ENCODE data around the gene SPHKAP. TPM values are rescaled to one million over a fixed set of nuclear protein-coding genes. Genes with fewer than 3 reads are reported as not detected.

The SPHKAP gene
- total RNA-seq, 1 donor from 2014 or later, result not detected

DNA sequence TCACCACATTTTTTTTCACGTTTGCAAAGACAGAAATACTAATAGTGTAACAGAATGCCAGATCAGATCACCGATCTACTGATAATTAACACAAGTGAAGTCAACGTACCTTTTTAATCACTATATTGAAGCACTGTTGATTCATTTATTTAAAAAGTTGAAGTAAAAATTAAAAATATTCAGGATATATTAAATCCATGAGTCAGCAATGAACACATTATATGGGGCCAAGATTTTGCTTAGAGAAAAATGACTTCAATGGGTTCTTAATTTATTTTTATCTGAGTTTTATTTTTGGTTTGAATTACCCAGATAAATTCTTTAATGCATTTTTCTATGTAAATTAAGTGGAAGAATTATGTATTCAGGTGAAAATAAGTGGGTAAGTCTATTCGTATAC lies 14.2 kb downstream of the SPHKAP start:
- DNase-seq (ENCODE audit: low read depth) (no peak), FAIRE-seq (no peak)
- Histone ChIP-seq H3K4me3 (ENCODE audit: low read depth, low read length) (no peak overlapping the region), H3K27me3 (ENCODE audit: control insufficient read depth, insufficient read depth, low read length) (no peaks in the 10 kb centered on the region), H3K36me3 (ENCODE audit: control insufficient read depth, insufficient read depth, low read length) (no peaks in the 10 kb centered on the region)
- TF ChIP-seq, protein P1, sequence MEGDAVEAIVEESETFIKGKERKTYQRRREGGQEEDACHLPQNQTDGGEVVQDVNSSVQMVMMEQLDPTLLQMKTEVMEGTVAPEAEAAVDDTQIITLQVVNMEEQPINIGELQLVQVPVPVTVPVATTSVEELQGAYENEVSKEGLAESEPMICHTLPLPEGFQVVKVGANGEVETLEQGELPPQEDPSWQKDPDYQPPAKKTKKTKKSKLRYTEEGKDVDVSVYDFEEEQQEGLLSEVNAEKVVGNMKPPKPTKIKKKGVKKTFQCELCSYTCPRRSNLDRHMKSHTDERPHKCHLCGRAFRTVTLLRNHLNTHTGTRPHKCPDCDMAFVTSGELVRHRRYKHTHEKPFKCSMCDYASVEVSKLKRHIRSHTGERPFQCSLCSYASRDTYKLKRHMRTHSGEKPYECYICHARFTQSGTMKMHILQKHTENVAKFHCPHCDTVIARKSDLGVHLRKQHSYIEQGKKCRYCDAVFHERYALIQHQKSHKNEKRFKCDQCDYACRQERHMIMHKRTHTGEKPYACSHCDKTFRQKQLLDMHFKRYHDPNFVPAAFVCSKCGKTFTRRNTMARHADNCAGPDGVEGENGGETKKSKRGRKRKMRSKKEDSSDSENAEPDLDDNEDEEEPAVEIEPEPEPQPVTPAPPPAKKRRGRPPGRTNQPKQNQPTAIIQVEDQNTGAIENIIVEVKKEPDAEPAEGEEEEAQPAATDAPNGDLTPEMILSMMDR (IDR thresholded peaks at IDR 0.05; ENCODE audit: insufficient read depth, low read length, severe bottlenecking), result no peak

DNA sequence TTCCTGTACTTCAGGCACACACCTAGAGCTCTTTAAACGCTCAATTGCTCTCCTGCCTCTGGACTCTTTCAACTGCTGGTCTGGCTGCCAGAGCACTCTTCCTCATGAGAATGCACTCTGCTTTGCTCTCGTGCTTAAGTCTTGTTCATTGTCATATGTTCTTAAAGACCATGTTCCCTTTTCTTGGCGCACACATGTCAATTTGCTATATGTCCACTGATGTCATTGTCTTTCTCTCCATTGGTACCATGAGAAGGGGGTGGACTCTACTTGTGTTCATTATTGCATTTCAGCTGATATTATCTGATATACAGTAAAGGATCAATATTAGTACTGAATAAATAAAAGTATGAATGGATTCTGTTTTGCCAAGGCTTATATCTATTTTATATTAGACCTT lies 16.8 kb downstream of the SPHKAP start:
- TF ChIP-seq, protein P1 (IDR thresholded peaks at IDR 0.05; ENCODE audit: insufficient read depth, low read length, severe bottlenecking), result no peak
- no peaks in the 10 kb centered on the region for H3K36me3 ChIP-seq (ENCODE audit: control insufficient read depth, insufficient read depth, low read length)
- no peak overlapping the region for H3K4me3 ChIP-seq (ENCODE audit: low read depth, low read length)
- FAIRE-seq, result peak; percentile 23
- no peaks in the 10 kb centered on the region for H3K27me3 ChIP-seq (ENCODE audit: control insufficient read depth, insufficient read depth, low read length)
- no peak for DNase-seq (ENCODE audit: low read depth)

DNA sequence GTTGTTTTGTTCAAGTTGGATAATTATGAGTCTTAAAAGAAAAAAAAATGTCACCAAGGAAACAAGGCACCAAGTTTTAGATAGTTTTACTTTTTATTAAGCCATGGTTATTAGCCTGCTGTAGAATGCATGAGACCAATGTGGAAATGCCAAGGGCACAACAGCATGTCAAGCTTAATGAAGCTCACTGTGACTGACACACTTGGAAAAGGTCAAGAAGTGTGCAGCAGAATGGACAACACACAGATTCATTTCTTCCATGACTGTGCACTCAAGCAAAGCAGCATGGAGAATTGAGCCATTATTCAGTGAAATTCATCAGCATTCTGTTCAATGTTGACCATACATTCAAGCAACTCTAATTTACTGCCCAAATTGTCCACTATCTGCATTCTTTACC lies 23.6 kb downstream of the SPHKAP start:
- H3K36me3 ChIP-seq (ENCODE audit: control insufficient read depth, insufficient read depth, low read length), result no peaks in the 10 kb centered on the region
- H3K27me3 ChIP-seq (ENCODE audit: control insufficient read depth, insufficient read depth, low read length), result no peaks in the 10 kb centered on the region
- DNase-seq (ENCODE audit: low read depth) (no peak), FAIRE-seq (peak; percentile 64)
- H3K4me3 ChIP-seq (ENCODE audit: low read depth, low read length), result no peak overlapping the region
- TF ChIP-seq, protein P1 (IDR thresholded peaks at IDR 0.05; ENCODE audit: insufficient read depth, low read length, severe bottlenecking), result no peak

DNA sequence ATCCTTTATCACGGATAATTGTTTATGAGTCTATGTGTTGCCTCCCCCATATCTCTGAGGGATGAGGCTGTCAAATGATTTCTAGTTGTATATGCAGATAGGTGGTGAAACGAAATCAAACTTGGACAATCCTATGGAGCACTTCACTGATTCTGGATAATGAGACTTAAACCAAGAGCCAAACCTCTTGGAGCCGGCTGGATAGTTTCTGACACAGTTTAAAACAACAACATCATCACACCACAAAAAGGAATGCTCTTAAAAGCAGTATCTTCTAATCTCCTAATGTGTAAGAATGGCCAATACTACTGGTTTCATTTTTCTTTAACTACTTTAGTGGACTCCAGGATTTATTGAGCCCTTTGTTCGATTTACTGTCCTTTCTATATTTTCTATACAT lies 36.5 kb downstream of the SPHKAP start:
- no peaks in the 10 kb centered on the region for H3K27me3 ChIP-seq (ENCODE audit: control insufficient read depth, insufficient read depth, low read length)
- FAIRE-seq (no peak), DNase-seq (ENCODE audit: low read depth) (no peak)
- TF ChIP-seq, protein P1 (IDR thresholded peaks at IDR 0.05; ENCODE audit: insufficient read depth, low read length, severe bottlenecking), result no peak
- no peaks in the 10 kb centered on the region for H3K36me3 ChIP-seq (ENCODE audit: control insufficient read depth, insufficient read depth, low read length)
- no peak overlapping the region for H3K4me3 ChIP-seq (ENCODE audit: low read depth, low read length)

DNA sequence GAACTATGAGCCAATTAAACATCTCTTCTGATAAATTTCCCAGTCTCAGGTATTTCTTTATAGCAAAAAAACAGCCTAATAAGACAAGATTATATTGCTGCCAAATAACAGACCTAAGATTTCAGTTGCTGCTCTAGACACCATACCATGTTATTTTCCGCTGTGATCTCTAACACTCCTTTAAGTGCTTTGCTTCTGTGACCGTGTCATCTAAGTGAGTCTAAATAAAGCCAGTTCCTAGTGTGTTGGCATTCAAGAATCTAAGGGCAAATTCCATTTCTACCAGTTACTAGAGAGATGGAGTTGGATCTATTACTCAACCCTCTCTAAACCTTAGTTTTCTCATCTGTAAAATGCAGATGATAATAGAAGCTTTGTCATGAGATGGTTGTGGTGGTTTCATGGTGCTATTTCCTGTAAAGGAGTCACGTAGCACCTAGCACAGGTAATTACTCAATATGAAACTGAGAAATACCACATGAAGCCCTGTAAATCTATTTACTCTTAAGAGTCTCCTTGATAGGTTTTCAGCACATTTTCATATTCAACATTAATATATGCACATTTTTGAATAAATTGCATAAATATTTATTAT lies 40.5 kb downstream of the SPHKAP start:
- H3K27me3 ChIP-seq (ENCODE audit: control insufficient read depth, insufficient read depth, low read length), result no peaks in the 10 kb centered on the region
- peak; percentile 4 for DNase-seq (ENCODE audit: low read depth)
- TF ChIP-seq, protein P1 (IDR thresholded peaks at IDR 0.05; ENCODE audit: insufficient read depth, low read length, severe bottlenecking), result no peak

DNA sequence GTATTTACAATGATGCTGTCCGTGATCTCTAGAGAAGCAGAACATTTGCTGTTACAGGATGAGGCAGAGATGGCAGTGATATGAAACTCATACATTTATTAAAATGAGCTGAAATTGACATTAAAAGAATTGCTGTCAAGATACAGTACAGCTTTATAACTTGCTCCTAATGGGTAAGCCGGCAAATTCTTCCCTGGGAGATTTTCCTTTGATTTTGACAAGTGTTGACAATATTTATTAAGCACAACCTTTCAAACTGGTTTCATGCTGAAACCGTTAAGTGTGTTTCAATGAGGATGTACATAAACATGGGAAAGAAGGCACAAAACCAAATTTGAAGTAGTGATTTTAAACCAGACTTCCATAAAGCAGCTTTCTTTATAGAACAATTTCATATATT lies 45.5 kb downstream of the SPHKAP start:
- H3K27me3 ChIP-seq (ENCODE audit: control insufficient read depth, insufficient read depth, low read length), result no peaks in the 10 kb centered on the region
- no peak overlapping the region for H3K4me3 ChIP-seq (ENCODE audit: low read depth, low read length)
- no peaks in the 10 kb centered on the region for H3K36me3 ChIP-seq (ENCODE audit: control insufficient read depth, insufficient read depth, low read length)
- no peak for FAIRE-seq
- TF ChIP-seq, protein P1 (IDR thresholded peaks at IDR 0.05; ENCODE audit: insufficient read depth, low read length, severe bottlenecking), result no peak
- no peak for DNase-seq (ENCODE audit: low read depth)

More for the DNA sequence above, 40.5 kb downstream of the SPHKAP start:
- FAIRE-seq, result no peak
- Histone ChIP-seq H3K36me3 (ENCODE audit: control insufficient read depth, insufficient read depth, low read length) (no peaks in the 10 kb centered on the region), H3K4me3 (ENCODE audit: low read depth, low read length) (no peak overlapping the region)
